CD4-positive, alpha-beta memory T cell (primary cell): ENCODE data around the gene MLH3. TPM values are rescaled to one million over a fixed set of nuclear protein-coding genes. Genes with fewer than 3 reads are reported as not detected.
A peak's percentile ranks its signal among the peaks of the same experiment; 100 is the strongest.

Experiments used
- CTCF ChIA-PET: fragments of 350-600 bp; sonication (Branson Sonifier 250); formaldehyde crosslinking; loops from one replicate; lab custom pipeline; 2021; ENCODE audit warnings: inconsistent platforms; ENCODE audit not compliant: partially characterized antibody; lab: Charles Lee
- POLR2A ChIA-PET: fragments of 350-600 bp; sonication (Branson Sonifier 250); formaldehyde crosslinking; loops from one replicate; lab custom pipeline; 2021; ENCODE audit not compliant: partially characterized antibody; lab: Charles Lee
- DNase-seq, 5 donors: peaks; one replicate each; pipeline versions ENCODE4 v3.0.0 to v3.0.0-alpha.2; 2020 to 2022; ENCODE audit warnings: mixed read lengths in 1 of 5
- H3K27ac ChIP-seq: one replicate; pipeline ENCODE4 v1.7.0; 2013; ENCODE audit warnings: low read depth, low read length
- H3K27me3 ChIP-seq: 2 replicates; pipeline ENCODE4 v1.7.0; 2013; ENCODE audit warnings: mild to moderate bottlenecking, low read length, moderate library complexity; ENCODE audit not compliant: insufficient read depth
- H3K36me3 ChIP-seq: 2 replicates; pipeline ENCODE4 v1.7.0; 2013; ENCODE audit warnings: mild to moderate bottlenecking, low read length, moderate library complexity; ENCODE audit not compliant: insufficient read depth
- H3K4me1 ChIP-seq: 2 replicates; pipeline ENCODE4 v1.7.0; 2013; ENCODE audit warnings: mild to moderate bottlenecking, low read length, moderate library complexity; ENCODE audit not compliant: insufficient read depth
- H3K4me3 ChIP-seq, 2 donors: one replicate each; pipeline ENCODE4 v1.7.0; 2013; ENCODE audit warnings: low read length in 2 of 2, mild to moderate bottlenecking in 1 of 2
- H3K9me3 ChIP-seq, 2 donors: one replicate each; pipeline ENCODE4 v1.7.0; 2013; ENCODE audit warnings: low read length in 2 of 2, control low read depth in 1 of 2; ENCODE audit not compliant: control insufficient read depth in 1 of 2
- H3K27ac Mint-ChIP-seq, 7 donors: one replicate each; pipeline ENCODE4 v1.8.0; 2020 to 2021; ENCODE audit warnings: mixed read lengths in 7 of 7, mild to moderate bottlenecking in 6 of 7, inconsistent platforms in 3 of 7, moderate library complexity in 3 of 7
- H3K27me3 Mint-ChIP-seq, 2 donors: one replicate each; pipeline ENCODE4 v1.8.0; 2020 to 2021; ENCODE audit warnings: mixed read lengths in 2 of 2
- H3K36me3 Mint-ChIP-seq, 2 donors: one replicate each; pipeline ENCODE4 v1.8.0; 2020 to 2021; ENCODE audit warnings: mixed read lengths in 2 of 2, inconsistent platforms in 1 of 2, mild to moderate bottlenecking in 1 of 2
- H3K4me1 Mint-ChIP-seq, 4 donors: one replicate each; pipeline ENCODE4 v1.8.0; 2020 to 2021; ENCODE audit warnings: mixed read lengths in 4 of 4, mild to moderate bottlenecking in 1 of 4
- H3K4me3 Mint-ChIP-seq, 8 donors: one replicate each; pipeline ENCODE4 v1.8.0; 2020 to 2021; ENCODE audit warnings: mixed read lengths in 8 of 8, mild to moderate bottlenecking in 7 of 8, moderate library complexity in 6 of 8, inconsistent platforms in 3 of 8
- H3K9me3 Mint-ChIP-seq, 8 donors: one replicate each; pipeline ENCODE4 v1.8.0; 2020 to 2021; ENCODE audit warnings: mixed read lengths in 8 of 8, mild to moderate bottlenecking in 5 of 8, inconsistent platforms in 3 of 8, moderate library complexity in 1 of 8
- intact Hi-C: fragments of 100-400 bp; cut with micrococcal nuclease; formaldehyde crosslinking; loops from one replicate; pipeline ENCODE4 v1.15.1; 2023
- polyA plus RNA-seq, 2 donors: library from polyadenylated mRNA; unstranded; fragments of 300-500 nt; fragmentation: Illumina TruSeq; gene quantifications; one replicate each; pipeline ENCODE4 v1.2.3, GENCODE V29; 2021
- total RNA-seq, 2 experiments: library from RNA; stranded (reverse); gene quantifications; one replicate each; pipeline ENCODE4 v1.2.3, GENCODE V29; 2021

MLH3 gene
- total and polyA plus RNA-seq, 4 experiments from 2014 or later: 3.9 to 26.8 (median 18.8) TPM

DNA sequence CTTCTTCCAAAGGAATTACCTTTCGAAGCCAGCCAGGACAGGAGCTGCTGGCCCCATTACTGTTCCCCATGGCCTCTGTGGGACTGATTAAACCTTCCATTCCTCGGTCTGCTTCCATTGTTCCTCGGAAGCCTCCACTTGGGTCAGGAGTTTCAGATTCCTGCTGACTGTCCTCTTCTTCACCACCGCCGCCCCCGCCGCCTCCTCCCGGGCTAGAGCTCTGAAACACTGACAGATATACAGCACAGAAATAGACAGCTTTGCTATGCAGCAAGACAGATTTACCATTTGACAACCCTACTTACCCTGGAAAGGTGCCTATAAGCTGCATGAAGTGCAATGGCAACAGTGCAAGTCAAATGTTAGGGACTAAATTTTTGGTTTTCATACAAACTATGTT lies 40.0 kb upstream of the MLH3 start:
- no peaks in the 10 kb centered on the region for H3K4me1 Mint-ChIP-seq
- no peaks in the 10 kb centered on the region for H3K27me3 ChIP-seq
- peak overlapping the region in 3 of 7 donors; percentile 35 to 82 (median 66) for H3K27ac Mint-ChIP-seq
- H3K9me3 ChIP-seq: no peaks in the 10 kb centered on the region
- ChIA-PET CTCF (interaction anchor here (1.1 to 8.8 kb wide), 5 partner anchors 13 to 231 kb away, joined by 3 to 101 read pairs (median 19); no protein-coding TSS in a partner anchor), POLR2A (no interaction called here)
- H3K4me3 ChIP-seq: no peak overlapping the region
- H3K36me3 Mint-ChIP-seq: peaks cover 41 to 64% of the 10 kb centered on the region in 2 donors
- intact Hi-C loops: no loop called here
- H3K4me3 Mint-ChIP-seq: peak overlapping the region in 1 of 8 donors; percentile 41
- peaks cover 38% of the 10 kb centered on the region for H3K36me3 ChIP-seq
- no peak overlapping the region for H3K27ac ChIP-seq
- no peaks in the 10 kb centered on the region for H3K4me1 ChIP-seq
- no peak for DNase-seq
- H3K9me3 Mint-ChIP-seq: no peaks in the 10 kb centered on the region
- H3K27me3 Mint-ChIP-seq: no peaks in the 10 kb centered on the region

DNA sequence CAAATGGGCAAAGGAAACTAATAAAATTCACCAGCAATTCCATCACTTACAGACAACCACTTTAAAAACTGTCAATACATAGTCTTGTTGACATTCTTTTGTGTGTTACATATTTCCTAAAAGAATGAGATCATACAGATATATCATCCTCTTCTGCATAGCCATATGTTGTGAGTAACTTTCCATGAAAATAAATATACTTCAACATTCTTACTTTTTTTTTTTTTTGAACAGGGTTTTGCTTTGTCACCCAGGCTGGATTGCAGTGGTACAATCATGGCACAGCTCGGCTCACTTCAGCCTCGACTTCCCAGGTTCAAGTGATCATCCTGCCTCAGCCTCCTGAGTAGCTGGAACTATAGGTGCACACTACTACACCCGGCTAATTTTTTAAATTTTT lies 39.1 kb upstream of the MLH3 start:
- H3K4me3 Mint-ChIP-seq: no peak overlapping the region
- Histone ChIP-seq H3K4me1 (no peaks in the 10 kb centered on the region), H3K27me3 (no peaks in the 10 kb centered on the region), H3K36me3 (peaks cover 36% of the 10 kb centered on the region), H3K4me3 (no peak overlapping the region), H3K9me3 (no peaks in the 10 kb centered on the region), H3K27ac (no peak overlapping the region)
- intact Hi-C loops: no loop called here
- CTCF ChIA-PET: interaction anchor here (0.6 to 8.8 kb wide), 8 partner anchors 9 to 230 kb away, joined by 3 to 101 read pairs (median 20); no protein-coding TSS in a partner anchor
- POLR2A ChIA-PET: interaction anchor here (1.0 kb wide), 1 partner anchor 18 kb away, joined by 3 read pairs; no protein-coding TSS in a partner anchor
- no peaks in the 10 kb centered on the region for H3K4me1 Mint-ChIP-seq
- H3K27me3 Mint-ChIP-seq: no peaks in the 10 kb centered on the region
- no peaks in the 10 kb centered on the region for H3K9me3 Mint-ChIP-seq
- no peak for DNase-seq
- H3K36me3 Mint-ChIP-seq: peaks cover 44 to 65% of the 10 kb centered on the region in 2 donors
- no peak overlapping the region for H3K27ac Mint-ChIP-seq

DNA sequence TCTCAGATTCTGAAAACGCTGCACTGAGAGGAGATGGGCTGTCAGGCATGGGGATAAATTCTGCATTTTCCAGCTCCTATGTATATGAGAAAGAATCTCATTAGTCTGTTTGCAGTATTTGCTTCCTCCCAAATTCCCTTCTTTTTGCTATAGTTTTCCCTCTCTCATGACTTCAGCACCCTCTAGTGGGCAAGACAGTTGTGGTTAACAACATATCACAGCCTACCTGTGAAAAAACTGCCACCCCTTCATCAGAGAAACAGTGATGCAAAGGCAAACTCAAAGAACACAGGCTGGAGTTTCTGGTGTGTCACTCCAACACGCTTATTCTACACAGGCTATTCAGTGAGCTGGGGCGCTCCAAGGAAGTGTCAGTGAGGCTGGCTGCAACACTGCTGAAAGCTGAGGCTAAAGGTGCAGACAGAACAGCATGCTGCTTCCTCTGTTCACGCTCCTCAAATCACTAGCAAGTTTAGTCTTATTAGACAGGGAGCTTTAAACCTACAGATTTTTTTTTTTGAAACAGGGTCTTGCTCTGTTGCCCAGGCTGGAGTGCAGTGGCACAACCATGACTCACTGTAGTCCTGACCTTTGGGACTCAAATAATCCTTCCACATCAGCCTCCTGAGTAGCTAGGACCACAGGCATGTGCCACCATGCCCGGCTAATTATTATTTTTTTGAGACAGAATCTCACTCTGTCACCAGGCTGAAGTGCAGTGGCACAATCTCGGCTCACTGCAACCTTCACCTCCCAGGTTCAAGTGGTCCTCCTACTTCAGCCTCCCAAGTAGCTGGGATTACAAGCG lies 37.5 kb upstream of the MLH3 start:
- H3K36me3 ChIP-seq: peaks cover 34% of the 10 kb centered on the region
- H3K27ac Mint-ChIP-seq: peak overlapping the region in 1 of 7 donors; percentile 47
- intact Hi-C loops: loop anchor here (1.0 to 5.0 kb wide), 2 partner anchors 227 to 481 kb away; no protein-coding TSS in a partner anchor

DNA sequence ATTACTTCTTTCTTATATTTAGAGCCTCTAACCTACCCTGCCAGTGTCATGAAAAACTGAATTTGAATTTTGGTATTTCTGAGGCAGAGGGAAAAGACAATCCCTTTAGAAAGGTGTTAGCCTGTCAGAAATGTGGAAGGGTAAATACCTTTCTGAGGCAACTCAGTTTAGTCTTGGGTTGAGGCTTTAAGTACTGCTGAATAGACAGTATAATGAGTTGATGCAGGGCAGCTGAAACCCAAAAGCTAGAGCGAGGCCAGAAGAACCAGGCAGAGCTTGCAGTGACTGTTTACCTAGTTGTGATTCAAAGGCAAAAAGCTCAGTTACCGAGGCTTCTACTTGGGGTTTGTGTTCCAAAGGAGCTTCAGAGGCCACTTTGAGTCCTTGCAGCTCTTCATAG lies 36.9 kb upstream of the MLH3 start:
- no peaks in the 10 kb centered on the region for H3K4me1 Mint-ChIP-seq
- Histone ChIP-seq H3K4me3 (no peak overlapping the region), H3K27ac (no peak overlapping the region), H3K27me3 (no peaks in the 10 kb centered on the region), H3K4me1 (no peaks in the 10 kb centered on the region), H3K9me3 (no peaks in the 10 kb centered on the region), H3K36me3 (peaks cover 38% of the 10 kb centered on the region)
- H3K27me3 Mint-ChIP-seq: no peaks in the 10 kb centered on the region
- H3K9me3 Mint-ChIP-seq: no peaks in the 10 kb centered on the region
- intact Hi-C loops: loop anchor here (1.0 to 5.0 kb wide), 2 partner anchors 227 to 481 kb away; no protein-coding TSS in a partner anchor
- ChIA-PET CTCF (interaction anchor here (0.7 to 8.8 kb wide), 42 partner anchors 8 to 479 kb away, joined by 3 to 121 read pairs (median 5); partner anchors contain the start of genes ACYP1, EIF2B2 and RPS6KL1), POLR2A (interaction anchor here (0.6 to 1.2 kb wide), 4 partner anchors 40 to 291 kb away, joined by 3 to 7 read pairs (median 4); partner anchors contain the start of gene EIF2B2)
- no peak overlapping the region for H3K27ac Mint-ChIP-seq
- DNase-seq: no peak
- H3K4me3 Mint-ChIP-seq: no peak overlapping the region
- H3K36me3 Mint-ChIP-seq: peaks cover 51 to 68% of the 10 kb centered on the region in 2 donors

More for the DNA sequence above, 37.5 kb upstream of the MLH3 start:
- POLR2A ChIA-PET: interaction anchor here (0.6 to 1.2 kb wide), 4 partner anchors 40 to 291 kb away, joined by 3 to 7 read pairs (median 4); partner anchors contain the start of gene EIF2B2
- Mint-ChIP-seq H3K4me3 (no peak overlapping the region), H3K4me1 (no peaks in the 10 kb centered on the region), H3K9me3 (no peaks in the 10 kb centered on the region), H3K36me3 (peaks cover 48 to 66% of the 10 kb centered on the region in 2 donors), H3K27me3 (no peaks in the 10 kb centered on the region)
- Histone ChIP-seq H3K4me1 (no peaks in the 10 kb centered on the region), H3K4me3 (no peak overlapping the region), H3K27me3 (no peaks in the 10 kb centered on the region), H3K27ac (no peak overlapping the region), H3K9me3 (no peaks in the 10 kb centered on the region)
- peak; percentile 37 to 48 (median 46) for DNase-seq
- CTCF ChIA-PET: interaction anchor here (0.7 to 8.8 kb wide), 46 partner anchors 9 to 480 kb away, joined by 3 to 121 read pairs (median 5); partner anchors contain the start of genes ACYP1, EIF2B2 and RPS6KL1

DNA sequence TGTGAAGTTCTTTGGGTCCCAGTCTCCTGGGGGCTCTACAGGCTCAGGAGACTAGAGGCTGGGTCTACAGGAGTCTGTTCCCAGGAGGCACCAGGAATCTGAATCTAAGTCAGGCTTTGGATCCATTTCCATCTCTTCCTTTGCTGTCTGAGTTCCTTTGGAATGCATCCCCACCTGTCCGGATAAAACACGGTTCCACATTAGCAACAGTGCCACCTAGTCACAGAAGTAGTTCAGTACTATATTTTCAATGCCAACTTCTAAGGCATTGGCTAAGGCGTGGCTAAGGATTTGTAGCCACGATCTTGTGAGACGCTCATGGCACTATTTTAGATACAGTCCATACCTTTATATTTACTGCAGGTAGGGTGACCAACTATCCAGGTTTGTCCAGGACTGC lies 33.2 kb upstream of the MLH3 start:
- no peaks in the 10 kb centered on the region for H3K9me3 ChIP-seq
- no peaks in the 10 kb centered on the region for H3K27me3 ChIP-seq
- Mint-ChIP-seq H3K4me1 (no peaks in the 10 kb centered on the region), H3K27me3 (no peaks in the 10 kb centered on the region), H3K9me3 (no peaks in the 10 kb centered on the region), H3K4me3 (no peak overlapping the region), H3K27ac (peak overlapping the region in 1 of 7 donors; percentile 32), H3K36me3 (peaks cover 54 to 69% of the 10 kb centered on the region in 2 donors)
- ChIA-PET POLR2A (interaction anchor here (0.6 kb wide), 1 partner anchor 47 kb away, joined by 3 read pairs; no protein-coding TSS in a partner anchor), CTCF (interaction anchor here (2.3 kb wide), 1 partner anchor 224 kb away, joined by 9 read pairs; no protein-coding TSS in a partner anchor)
- peaks cover 42% of the 10 kb centered on the region for H3K36me3 ChIP-seq
- no peak overlapping the region for H3K27ac ChIP-seq
- no peaks in the 10 kb centered on the region for H3K4me1 ChIP-seq
- no peak overlapping the region for H3K4me3 ChIP-seq
- DNase-seq: no peak
- intact Hi-C loops: no loop called here

DNA sequence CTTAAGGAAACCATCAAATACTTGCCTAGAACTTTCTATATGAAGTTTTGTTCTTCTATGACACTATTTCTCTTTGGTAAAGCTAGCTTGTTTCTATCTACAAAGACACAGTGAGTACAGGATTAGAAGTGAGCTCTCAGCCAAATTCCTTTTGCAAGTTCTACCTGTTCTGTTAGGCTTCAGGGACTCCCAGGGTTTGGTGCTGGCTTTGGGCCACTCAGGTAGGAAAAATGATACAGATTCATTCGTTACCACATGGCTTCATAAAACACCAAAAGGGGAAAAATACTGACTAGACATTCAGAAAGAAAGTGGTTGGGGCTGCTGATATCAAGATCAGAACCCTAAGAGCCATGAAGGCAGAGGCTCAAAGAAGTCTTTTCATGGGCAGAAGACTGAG lies 32.0 kb upstream of the MLH3 start:
- no peak overlapping the region for H3K4me3 ChIP-seq
- peaks cover 41% of the 10 kb centered on the region for H3K36me3 ChIP-seq
- no peaks in the 10 kb centered on the region for H3K4me1 Mint-ChIP-seq
- no peaks in the 10 kb centered on the region for H3K4me1 ChIP-seq
- no peak for DNase-seq
- no peak overlapping the region for H3K4me3 Mint-ChIP-seq
- H3K27me3 Mint-ChIP-seq: no peaks in the 10 kb centered on the region
- H3K9me3 Mint-ChIP-seq: no peaks in the 10 kb centered on the region
- intact Hi-C loops: no loop called here
- H3K27ac Mint-ChIP-seq: peak overlapping the region in 3 of 7 donors; percentile 29 to 47 (median 42)
- H3K27me3 ChIP-seq: no peaks in the 10 kb centered on the region
- CTCF ChIA-PET: interaction anchor here (1.2 to 2.3 kb wide), 2 partner anchors 137 to 222 kb away, joined by 3 to 9 read pairs; no protein-coding TSS in a partner anchor
- POLR2A ChIA-PET: no interaction called here
- H3K36me3 Mint-ChIP-seq: peaks cover 49 to 63% of the 10 kb centered on the region in 2 donors
- H3K27ac ChIP-seq: no peak overlapping the region
- H3K9me3 ChIP-seq: no peaks in the 10 kb centered on the region
